ENCODE measurements around the gene IL1RN.

DNA sequence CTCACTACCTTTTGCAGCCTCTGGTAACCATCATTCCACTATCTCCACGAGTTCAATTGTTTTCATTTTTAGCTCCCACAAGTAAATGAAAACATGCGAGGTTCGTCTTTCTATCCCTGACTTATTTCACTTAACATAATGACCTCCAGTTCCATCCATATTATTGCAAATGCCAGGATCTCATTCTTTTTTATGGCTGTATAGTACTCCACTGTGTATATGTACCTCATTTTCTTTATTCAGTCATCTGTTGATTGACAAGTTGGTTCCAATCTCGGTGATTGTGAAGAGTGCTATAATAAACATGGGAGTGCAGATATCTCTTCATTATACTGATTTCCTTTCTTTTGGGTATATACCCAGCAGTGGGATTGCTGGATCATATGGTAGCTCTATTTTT, 16.9 kb downstream of the IL1RN start:
- TF ChIP-seq POLR2A (IDR thresholded peaks at IDR 0.05), result no peak
- TF ChIP-seq, protein P1, sequence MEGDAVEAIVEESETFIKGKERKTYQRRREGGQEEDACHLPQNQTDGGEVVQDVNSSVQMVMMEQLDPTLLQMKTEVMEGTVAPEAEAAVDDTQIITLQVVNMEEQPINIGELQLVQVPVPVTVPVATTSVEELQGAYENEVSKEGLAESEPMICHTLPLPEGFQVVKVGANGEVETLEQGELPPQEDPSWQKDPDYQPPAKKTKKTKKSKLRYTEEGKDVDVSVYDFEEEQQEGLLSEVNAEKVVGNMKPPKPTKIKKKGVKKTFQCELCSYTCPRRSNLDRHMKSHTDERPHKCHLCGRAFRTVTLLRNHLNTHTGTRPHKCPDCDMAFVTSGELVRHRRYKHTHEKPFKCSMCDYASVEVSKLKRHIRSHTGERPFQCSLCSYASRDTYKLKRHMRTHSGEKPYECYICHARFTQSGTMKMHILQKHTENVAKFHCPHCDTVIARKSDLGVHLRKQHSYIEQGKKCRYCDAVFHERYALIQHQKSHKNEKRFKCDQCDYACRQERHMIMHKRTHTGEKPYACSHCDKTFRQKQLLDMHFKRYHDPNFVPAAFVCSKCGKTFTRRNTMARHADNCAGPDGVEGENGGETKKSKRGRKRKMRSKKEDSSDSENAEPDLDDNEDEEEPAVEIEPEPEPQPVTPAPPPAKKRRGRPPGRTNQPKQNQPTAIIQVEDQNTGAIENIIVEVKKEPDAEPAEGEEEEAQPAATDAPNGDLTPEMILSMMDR (IDR thresholded peaks at IDR 0.05), result no peak
- TF ChIP-seq EP300 (IDR thresholded peaks at IDR 0.05), result no peak
- no peak for TF ChIP-seq POLR2AphosphoS5 (IDR thresholded peaks at IDR 0.05)

Measured in suprapubic skin (tissue), 4 donors.